ENCODE data around the gene RETNLB. TPM values are rescaled to one million over a fixed set of nuclear protein-coding genes. Genes with fewer than 3 reads are reported as not detected.

RETNLB gene
- total RNA-seq, 4 donors from 2014 or later = not detected

GRCh38 chr3:108744762-108745161 is 12.4 kb downstream of the RETNLB start:
- H3K9me3 ChIP-seq = no peaks in the 10 kb centered on the region
- no peaks in the 10 kb centered on the region for H3K27me3 ChIP-seq
- ATAC-seq = no peak
- no peak for DNase-seq
- H3K36me3 ChIP-seq = no peaks in the 10 kb centered on the region
- H3K27ac ChIP-seq = no peak overlapping the region
- TF ChIP-seq POLR2A (IDR thresholded peaks at IDR 0.05) = no peak
- no peak for TF ChIP-seq CTCF (IDR thresholded peaks at IDR 0.05 in 4 of 5, conservative IDR thresholded peaks at IDR 0.05 in 1 of 5)
- intact Hi-C loops (cut with DNase I; ENCODE audit: low total_unique reads) = no loop called here
- no peaks in the 10 kb centered on the region for H3K4me1 ChIP-seq
- in situ Hi-C loops (cut with MboI; ENCODE audit: low sequenced_read_pairs in 4 of 4) = no loop called here
- no peak overlapping the region for H3K4me3 ChIP-seq

GRCh38 chr3:108742929-108743328 is 14.3 kb downstream of the RETNLB start:
- no peak for TF ChIP-seq POLR2A (IDR thresholded peaks at IDR 0.05)
- intact Hi-C loops (cut with DNase I; ENCODE audit: low total_unique reads) = no loop called here
- in situ Hi-C loops (cut with MboI; ENCODE audit: low sequenced_read_pairs in 4 of 4) = no loop called here
- ATAC-seq = no peak
- Histone ChIP-seq H3K27me3 (no peaks in the 10 kb centered on the region), H3K36me3 (no peaks in the 10 kb centered on the region), H3K4me3 (no peak overlapping the region), H3K4me1 (no peaks in the 10 kb centered on the region), H3K9me3 (no peaks in the 10 kb centered on the region), H3K27ac (no peak overlapping the region)
- no peak for DNase-seq

- Histone ChIP-seq H3K27ac (no peak overlapping the region), H3K4me3 (no peak overlapping the region), H3K27me3 (no peaks in the 10 kb centered on the region), H3K9me3 (no peaks in the 10 kb centered on the region), H3K4me1 (no peaks in the 10 kb centered on the region), H3K36me3 (no peaks in the 10 kb centered on the region)
- TF ChIP-seq POLR2A (IDR thresholded peaks at IDR 0.05) (no peak), CTCF (IDR thresholded peaks at IDR 0.05 in 4 of 5, conservative IDR thresholded peaks at IDR 0.05 in 1 of 5) (no peak)
- intact Hi-C loops (cut with DNase I; ENCODE audit: low total_unique reads) (no loop called here), in situ Hi-C loops (cut with MboI; ENCODE audit: low sequenced_read_pairs in 4 of 4) (no loop called here)
- ATAC-seq (no peak), DNase-seq (no peak)
Measured at GRCh38 chr3:108736821-108737220, 20.4 kb downstream of the RETNLB start.

DNA sequence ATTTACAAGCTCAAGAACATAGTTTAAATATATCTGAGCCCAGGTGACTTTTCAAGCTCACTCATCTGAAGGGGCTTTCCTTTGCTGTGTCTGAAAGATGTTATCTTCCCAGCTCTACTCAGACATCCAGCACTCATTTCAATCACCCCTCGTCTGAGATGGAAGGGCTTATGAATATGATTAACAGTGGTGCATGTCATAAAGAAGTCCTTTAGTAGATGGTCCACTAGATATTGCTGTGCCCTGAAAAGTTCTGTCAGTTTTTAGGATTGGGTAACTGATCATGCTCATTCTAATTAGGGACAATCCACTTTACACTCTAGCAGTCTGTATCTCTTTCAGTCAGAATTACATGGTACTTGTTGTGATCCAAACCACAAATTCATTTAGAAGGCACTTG is 28.3 kb downstream of the RETNLB start:
- intact Hi-C loops (cut with DNase I; ENCODE audit: low total_unique reads) (no loop called here), in situ Hi-C loops (cut with MboI; ENCODE audit: low sequenced_read_pairs in 4 of 4) (no loop called here)
- Histone ChIP-seq H3K4me3 (no peak overlapping the region), H3K27ac (no peak overlapping the region), H3K9me3 (no peaks in the 10 kb centered on the region), H3K4me1 (no peaks in the 10 kb centered on the region), H3K36me3 (no peaks in the 10 kb centered on the region), H3K27me3 (no peaks in the 10 kb centered on the region)
- DNase-seq (no peak), ATAC-seq (no peak)
- TF ChIP-seq POLR2A (IDR thresholded peaks at IDR 0.05) (no peak), CTCF (IDR thresholded peaks at IDR 0.05 in 4 of 5, conservative IDR thresholded peaks at IDR 0.05 in 1 of 5) (no peak)

DNA sequence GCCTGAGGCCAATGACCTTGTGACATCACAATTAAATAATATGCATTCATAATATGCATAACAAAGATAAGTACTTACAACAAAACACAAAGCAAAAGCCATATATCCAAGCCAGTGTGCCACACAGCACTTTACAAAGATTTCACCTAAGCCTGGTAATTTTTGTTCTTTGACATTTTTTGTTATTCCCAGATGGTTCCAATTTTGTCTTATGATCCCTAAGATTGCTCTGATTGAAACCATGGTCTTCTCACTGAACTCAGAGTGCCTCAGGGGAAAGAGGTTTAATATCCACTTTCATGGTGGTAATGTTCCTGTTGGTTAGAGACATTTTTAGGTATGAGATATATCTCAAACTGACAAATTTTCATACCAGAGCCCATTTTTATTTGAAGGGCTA is 29.1 kb downstream of the RETNLB start:
- no peak for ATAC-seq
- intact Hi-C loops (cut with DNase I; ENCODE audit: low total_unique reads) = no loop called here
- no peaks in the 10 kb centered on the region for H3K9me3 ChIP-seq
- no peaks in the 10 kb centered on the region for H3K27me3 ChIP-seq
- TF ChIP-seq POLR2A (IDR thresholded peaks at IDR 0.05) = no peak
- no peak overlapping the region for H3K4me3 ChIP-seq
- in situ Hi-C loops (cut with MboI; ENCODE audit: low sequenced_read_pairs in 4 of 4) = no loop called here
- no peak for DNase-seq
- H3K4me1 ChIP-seq = no peaks in the 10 kb centered on the region
- H3K27ac ChIP-seq = no peak overlapping the region
- H3K36me3 ChIP-seq = no peaks in the 10 kb centered on the region

DNA sequence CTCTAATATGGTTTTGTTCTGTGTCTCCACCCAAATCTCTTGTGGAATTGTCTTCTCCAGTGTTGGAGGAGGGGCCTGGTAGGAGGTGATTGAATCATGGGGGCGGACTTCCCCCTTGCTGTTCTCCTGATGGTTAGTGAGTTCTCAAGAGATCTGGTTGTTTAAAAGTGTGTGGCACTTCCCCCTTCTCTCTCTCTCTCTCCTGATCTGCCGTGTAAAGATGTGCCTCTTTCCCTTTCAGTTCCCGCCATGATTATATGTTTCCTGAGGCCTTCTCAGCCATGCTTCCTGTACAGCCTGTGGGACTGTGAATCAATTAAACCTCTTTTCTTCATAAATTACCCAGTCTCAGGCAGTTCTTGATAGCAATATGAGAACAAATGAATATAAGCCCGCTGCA is 33.1 kb downstream of the RETNLB start:
- Histone ChIP-seq H3K27me3 (no peaks in the 10 kb centered on the region), H3K36me3 (no peaks in the 10 kb centered on the region), H3K4me3 (no peak overlapping the region), H3K27ac (no peak overlapping the region), H3K9me3 (no peaks in the 10 kb centered on the region), H3K4me1 (no peaks in the 10 kb centered on the region)
- intact Hi-C loops (cut with DNase I; ENCODE audit: low total_unique reads) = no loop called here
- no peak for ATAC-seq
- TF ChIP-seq POLR2A (IDR thresholded peaks at IDR 0.05) (no peak), CTCF (IDR thresholded peaks at IDR 0.05 in 4 of 5, conservative IDR thresholded peaks at IDR 0.05 in 1 of 5) (no peak)
- in situ Hi-C loops (cut with MboI; ENCODE audit: low sequenced_read_pairs in 4 of 4) = no loop called here
- DNase-seq = no peak
